ENCODE measurements around the gene MKRN2OS. TPM values are rescaled to one million over a fixed set of nuclear protein-coding genes. Genes with fewer than 3 reads are reported as not detected.

The MKRN2OS gene
- total RNA-seq, 1 donor from 2014 or later, result not detected

DNA sequence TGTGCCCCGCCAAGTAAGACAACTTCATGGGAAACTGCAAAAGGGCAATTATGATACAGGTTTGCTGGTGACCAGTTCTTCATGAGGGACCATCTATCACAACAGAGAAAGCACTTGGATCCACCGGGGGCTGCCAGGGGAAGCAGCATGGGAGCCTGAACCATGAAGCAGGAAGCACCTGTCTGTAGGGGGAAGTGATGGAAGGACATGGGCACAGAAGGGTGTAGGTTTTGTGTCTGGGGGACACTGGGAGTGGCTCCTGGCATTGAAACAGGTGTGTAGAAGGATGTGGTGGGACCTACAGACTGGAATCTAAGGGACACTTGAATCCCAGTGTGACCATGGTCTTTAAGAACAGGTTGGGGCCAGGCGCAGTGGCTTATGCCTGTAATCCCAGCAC, 34.2 kb upstream of the MKRN2OS start:
- Mint-ChIP-seq H3K27me3 (ENCODE audit: low read depth) (no peaks in the 10 kb centered on the region), H3K27ac (peak overlapping the region; percentile 29), H3K4me1 (ENCODE audit: low read depth) (peaks cover 3% of the 10 kb centered on the region), H3K9me3 (no peaks in the 10 kb centered on the region), H3K4me3 (ENCODE audit: low read depth) (no peak overlapping the region), H3K36me3 (ENCODE audit: low read depth) (peaks cover 74% of the 10 kb centered on the region)
- intact Hi-C loops (cut with micrococcal nuclease), result no loop called here
- no peak for DNase-seq (ENCODE audit: low spot score)

DNA sequence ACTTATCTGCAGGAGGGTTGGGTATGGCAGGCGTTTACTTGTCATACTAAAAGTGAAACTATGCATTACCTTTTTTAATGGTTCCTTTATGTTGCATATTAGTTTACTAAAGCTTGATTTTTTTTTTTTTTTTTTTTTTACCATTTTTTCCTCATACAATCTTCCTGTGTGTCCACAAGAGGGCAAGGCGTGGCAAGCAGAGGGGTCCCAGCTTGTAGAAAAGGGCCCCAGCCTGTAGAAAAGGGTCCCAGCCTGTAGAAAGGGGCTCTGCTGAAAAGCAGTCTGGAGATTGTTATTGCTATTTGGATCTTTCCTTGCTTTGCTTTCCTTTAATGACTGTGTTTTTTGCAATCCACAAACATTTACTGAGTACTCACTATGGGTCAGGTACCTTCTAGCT, 33.4 kb upstream of the MKRN2OS start:
- intact Hi-C loops (cut with micrococcal nuclease), result no loop called here
- DNase-seq (ENCODE audit: low spot score), result no peak
- Mint-ChIP-seq H3K4me1 (ENCODE audit: low read depth) (peaks cover 3% of the 10 kb centered on the region), H3K9me3 (no peaks in the 10 kb centered on the region), H3K4me3 (ENCODE audit: low read depth) (no peak overlapping the region), H3K27me3 (ENCODE audit: low read depth) (no peaks in the 10 kb centered on the region), H3K27ac (no peak overlapping the region), H3K36me3 (ENCODE audit: low read depth) (peaks cover 74% of the 10 kb centered on the region)

GRCh38 chr3:12577379-12577778, 32.1 kb upstream of the MKRN2OS start:
- DNase-seq (ENCODE audit: low spot score), result no peak
- Mint-ChIP-seq H3K36me3 (ENCODE audit: low read depth) (peaks cover 73% of the 10 kb centered on the region), H3K27ac (no peak overlapping the region), H3K4me3 (ENCODE audit: low read depth) (no peak overlapping the region), H3K4me1 (ENCODE audit: low read depth) (peaks cover 3% of the 10 kb centered on the region), H3K27me3 (ENCODE audit: low read depth) (no peaks in the 10 kb centered on the region), H3K9me3 (no peaks in the 10 kb centered on the region)
- intact Hi-C loops (cut with micrococcal nuclease), result no loop called here

- Mint-ChIP-seq H3K4me3 (ENCODE audit: low read depth) (no peak overlapping the region), H3K36me3 (ENCODE audit: low read depth) (peaks cover 83% of the 10 kb centered on the region), H3K27ac (no peak overlapping the region), H3K4me1 (ENCODE audit: low read depth) (peaks cover 3% of the 10 kb centered on the region), H3K9me3 (no peaks in the 10 kb centered on the region), H3K27me3 (ENCODE audit: low read depth) (no peaks in the 10 kb centered on the region)
- intact Hi-C loops (cut with micrococcal nuclease), result no loop called here
- DNase-seq (ENCODE audit: low spot score), result no peak
Measured at GRCh38 chr3:12574661-12575060, 29.4 kb upstream of the MKRN2OS start.

DNA sequence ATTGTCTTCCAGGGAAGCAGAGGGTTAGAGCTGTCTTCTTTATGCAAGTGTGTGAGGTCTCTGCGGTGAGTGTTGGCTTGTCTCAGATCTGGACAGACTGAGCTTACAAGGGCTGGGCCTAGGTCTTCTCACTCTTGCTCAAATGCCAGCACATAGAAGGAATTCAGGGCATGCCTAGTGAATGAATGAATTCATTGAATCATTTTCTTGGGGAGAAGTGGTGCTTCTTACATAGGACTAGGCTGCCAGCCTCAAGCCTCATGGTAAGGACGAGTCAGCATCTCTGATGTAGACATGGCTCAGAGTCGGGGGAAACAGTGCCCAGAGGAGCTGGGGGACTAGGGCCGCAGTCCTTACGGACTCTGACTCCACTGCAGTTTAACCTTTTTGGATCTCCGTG, 28.8 kb upstream of the MKRN2OS start:
- Mint-ChIP-seq H3K9me3 (no peaks in the 10 kb centered on the region), H3K4me3 (ENCODE audit: low read depth) (no peak overlapping the region)
- intact Hi-C loops (cut with micrococcal nuclease), result no loop called here

DNA sequence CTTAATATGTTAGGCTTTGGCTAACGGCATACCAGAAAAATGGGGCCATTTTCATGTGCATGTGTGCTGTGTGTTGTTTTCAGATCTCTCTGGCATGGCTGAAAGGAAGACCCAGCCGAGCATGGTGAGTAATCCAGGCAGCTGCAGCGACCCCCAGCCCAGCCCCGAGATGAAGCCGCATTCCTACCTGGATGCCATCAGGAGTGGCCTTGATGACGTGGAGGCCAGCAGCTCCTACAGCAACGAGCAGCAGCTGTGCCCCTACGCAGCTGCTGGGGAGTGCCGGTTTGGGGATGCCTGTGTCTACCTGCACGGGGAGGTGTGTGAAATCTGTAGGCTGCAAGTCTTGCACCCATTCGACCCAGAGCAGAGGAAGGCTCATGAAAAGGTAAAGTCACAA, 26.7 kb upstream of the MKRN2OS start:
- H3K9me3 Mint-ChIP-seq, result peaks cover 1% of the 10 kb centered on the region
- H3K36me3 Mint-ChIP-seq (ENCODE audit: low read depth), result peaks cover 85% of the 10 kb centered on the region
- DNase-seq (ENCODE audit: low spot score), result no peak
- H3K4me3 Mint-ChIP-seq (ENCODE audit: low read depth), result no peak overlapping the region
- no peak overlapping the region for H3K27ac Mint-ChIP-seq
- intact Hi-C loops (cut with micrococcal nuclease), result no loop called here
- no peaks in the 10 kb centered on the region for H3K4me1 Mint-ChIP-seq (ENCODE audit: low read depth)
- H3K27me3 Mint-ChIP-seq (ENCODE audit: low read depth), result no peaks in the 10 kb centered on the region

More for the DNA sequence above, 28.8 kb upstream of the MKRN2OS start:
- peaks cover 81% of the 10 kb centered on the region for H3K36me3 Mint-ChIP-seq (ENCODE audit: low read depth)
- DNase-seq (ENCODE audit: low spot score), result no peak
- no peaks in the 10 kb centered on the region for H3K27me3 Mint-ChIP-seq (ENCODE audit: low read depth)
- H3K4me1 Mint-ChIP-seq (ENCODE audit: low read depth), result peaks cover 3% of the 10 kb centered on the region
- no peak overlapping the region for H3K27ac Mint-ChIP-seq

DNA sequence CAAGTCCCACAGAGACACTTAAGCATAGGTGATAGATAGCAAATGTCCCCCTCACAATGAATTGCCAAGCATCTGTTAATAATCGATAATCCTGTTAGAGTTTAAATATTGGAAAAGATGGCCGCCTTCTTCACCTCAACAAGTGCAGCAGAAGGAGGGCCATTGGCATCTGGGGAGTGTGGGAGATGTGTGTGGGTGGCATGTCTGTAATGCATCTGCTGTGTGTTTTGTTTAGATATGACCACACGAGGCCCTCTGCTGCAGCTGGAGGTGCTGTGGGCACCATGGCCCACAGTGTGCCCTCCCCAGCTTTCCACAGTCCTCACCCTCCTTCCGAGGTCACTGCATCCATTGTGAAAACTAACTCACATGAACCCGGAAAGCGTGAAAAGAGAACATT, 24.5 kb upstream of the MKRN2OS start:
- no peaks in the 10 kb centered on the region for H3K27me3 Mint-ChIP-seq (ENCODE audit: low read depth)
- no peak overlapping the region for H3K27ac Mint-ChIP-seq
- H3K36me3 Mint-ChIP-seq (ENCODE audit: low read depth), result peaks cover 85% of the 10 kb centered on the region
- intact Hi-C loops (cut with micrococcal nuclease), result no loop called here
- H3K4me3 Mint-ChIP-seq (ENCODE audit: low read depth), result no peak overlapping the region
- H3K4me1 Mint-ChIP-seq (ENCODE audit: low read depth), result peaks cover 4% of the 10 kb centered on the region
- H3K9me3 Mint-ChIP-seq, result peaks cover 18% of the 10 kb centered on the region
- no peak for DNase-seq (ENCODE audit: low spot score)

GRCh38 chr3:12568747-12569146, 23.4 kb upstream of the MKRN2OS start:
- no peaks in the 10 kb centered on the region for H3K27me3 Mint-ChIP-seq (ENCODE audit: low read depth)
- H3K4me1 Mint-ChIP-seq (ENCODE audit: low read depth), result peaks cover 4% of the 10 kb centered on the region
- no peak overlapping the region for H3K27ac Mint-ChIP-seq
- DNase-seq (ENCODE audit: low spot score), result no peak
- no peak overlapping the region for H3K4me3 Mint-ChIP-seq (ENCODE audit: low read depth)
- peaks cover 22% of the 10 kb centered on the region for H3K9me3 Mint-ChIP-seq
- intact Hi-C loops (cut with micrococcal nuclease), result no loop called here
- H3K36me3 Mint-ChIP-seq (ENCODE audit: low read depth), result peaks cover 79% of the 10 kb centered on the region

- Mint-ChIP-seq H3K4me3 (ENCODE audit: low read depth) (no peak overlapping the region), H3K27me3 (ENCODE audit: low read depth) (no peaks in the 10 kb centered on the region), H3K27ac (no peak overlapping the region), H3K4me1 (ENCODE audit: low read depth) (peaks cover 7% of the 10 kb centered on the region), H3K9me3 (peaks cover 22% of the 10 kb centered on the region), H3K36me3 (ENCODE audit: low read depth) (peaks cover 68% of the 10 kb centered on the region)
- DNase-seq (ENCODE audit: low spot score), result no peak
- intact Hi-C loops (cut with micrococcal nuclease), result no loop called here
Measured at GRCh38 chr3:12566976-12567375, 21.7 kb upstream of the MKRN2OS start.

DNA sequence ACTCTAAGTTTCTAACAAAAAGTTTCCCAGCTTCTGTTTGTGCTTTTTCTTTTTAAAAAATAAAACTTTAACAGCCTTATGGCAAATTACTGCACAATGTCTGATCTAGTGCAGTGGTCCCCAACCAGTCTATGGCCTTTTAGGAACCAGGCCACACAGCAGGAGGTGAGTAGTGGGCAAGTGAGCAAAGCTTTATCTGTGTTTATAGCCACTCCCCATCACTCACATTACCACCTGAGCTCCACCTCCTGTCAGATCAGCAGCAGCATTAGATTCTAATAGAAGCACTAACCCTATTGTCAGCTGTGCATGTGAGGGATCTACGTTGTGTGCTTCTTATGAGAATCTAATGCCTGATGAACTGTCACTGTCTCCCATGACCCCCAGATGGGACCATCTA, 17.2 kb upstream of the MKRN2OS start:
- Mint-ChIP-seq H3K4me3 (ENCODE audit: low read depth) (no peak overlapping the region), H3K9me3 (peaks cover 22% of the 10 kb centered on the region)
- intact Hi-C loops (cut with micrococcal nuclease), result no loop called here

DNA sequence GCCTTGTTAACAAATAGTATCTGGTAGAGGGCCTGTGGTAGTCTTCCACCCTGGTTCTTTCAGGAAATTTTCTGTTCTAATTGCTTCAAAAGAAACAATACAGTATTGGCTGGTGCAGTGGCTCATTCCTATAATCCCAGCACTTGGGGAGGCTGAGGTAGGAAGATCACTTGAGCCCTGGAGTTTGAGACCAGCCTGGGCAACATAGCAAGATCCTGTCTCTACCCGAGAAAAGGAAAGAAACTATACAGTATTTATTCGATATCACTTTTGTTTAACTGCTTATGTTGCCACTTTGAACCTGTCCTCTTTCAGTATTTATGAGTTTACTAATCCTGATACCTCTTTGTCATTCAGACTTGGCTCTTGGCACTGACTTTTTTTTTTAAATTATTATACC, 16.1 kb upstream of the MKRN2OS start:
- Mint-ChIP-seq H3K27ac (no peak overlapping the region), H3K36me3 (ENCODE audit: low read depth) (peaks cover 19% of the 10 kb centered on the region), H3K4me3 (ENCODE audit: low read depth) (no peak overlapping the region), H3K4me1 (ENCODE audit: low read depth) (peaks cover 36% of the 10 kb centered on the region), H3K9me3 (peaks cover 15% of the 10 kb centered on the region), H3K27me3 (ENCODE audit: low read depth) (no peaks in the 10 kb centered on the region)
- DNase-seq (ENCODE audit: low spot score), result no peak
- intact Hi-C loops (cut with micrococcal nuclease), result no loop called here

More for the DNA sequence above, 17.2 kb upstream of the MKRN2OS start:
- Mint-ChIP-seq H3K4me1 (ENCODE audit: low read depth) (peaks cover 34% of the 10 kb centered on the region), H3K36me3 (ENCODE audit: low read depth) (peaks cover 28% of the 10 kb centered on the region), H3K27ac (no peak overlapping the region), H3K27me3 (ENCODE audit: low read depth) (no peaks in the 10 kb centered on the region)
- no peak for DNase-seq (ENCODE audit: low spot score)

- intact Hi-C loops (cut with micrococcal nuclease), result no loop called here
- Mint-ChIP-seq H3K4me1 (ENCODE audit: low read depth) (peaks cover 37% of the 10 kb centered on the region), H3K4me3 (ENCODE audit: low read depth) (no peak overlapping the region), H3K27ac (peak overlapping the region; percentile 9), H3K27me3 (ENCODE audit: low read depth) (no peaks in the 10 kb centered on the region), H3K36me3 (ENCODE audit: low read depth) (peaks cover 14% of the 10 kb centered on the region), H3K9me3 (peaks cover 10% of the 10 kb centered on the region)
- no peak for DNase-seq (ENCODE audit: low spot score)
Measured at GRCh38 chr3:12560505-12561190, 15.3 kb upstream of the MKRN2OS start.

- Mint-ChIP-seq H3K27ac (no peak overlapping the region), H3K4me3 (ENCODE audit: low read depth) (no peak overlapping the region), H3K36me3 (ENCODE audit: low read depth) (peaks cover 2% of the 10 kb centered on the region), H3K9me3 (peaks cover 1% of the 10 kb centered on the region), H3K4me1 (ENCODE audit: low read depth) (peaks cover 40% of the 10 kb centered on the region), H3K27me3 (ENCODE audit: low read depth) (peaks cover 4% of the 10 kb centered on the region)
- no peak for DNase-seq (ENCODE audit: low spot score)
- intact Hi-C loops (cut with micrococcal nuclease), result no loop called here
Measured at GRCh38 chr3:12559520-12559919, 14.2 kb upstream of the MKRN2OS start.

GRCh38 chr3:12558706-12559105, 13.4 kb upstream of the MKRN2OS start:
- Mint-ChIP-seq H3K36me3 (ENCODE audit: low read depth) (no peaks in the 10 kb centered on the region), H3K27ac (no peak overlapping the region), H3K27me3 (ENCODE audit: low read depth) (peaks cover 7% of the 10 kb centered on the region), H3K4me1 (ENCODE audit: low read depth) (peaks cover 40% of the 10 kb centered on the region), H3K9me3 (no peaks in the 10 kb centered on the region), H3K4me3 (ENCODE audit: low read depth) (peak overlapping the region; percentile 91)
- no peak for DNase-seq (ENCODE audit: low spot score)
- intact Hi-C loops (cut with micrococcal nuclease), result no loop called here

Data from activated T-helper 2 cell treated with anti-CD3 and anti-CD28 coated beads, Interferon-gamma antibody, Interleukin-2, Interleukin-4, amounts not matched to agents 10 μg/mL and 5 μg/mL and 100 μg/mL, durations not matched to agents 14 hours and 24 hours and 36 hours (primary cell).